ENCODE results near the gene MYOZ2. TPM values are rescaled to one million over a fixed set of nuclear protein-coding genes. Genes with fewer than 3 reads are reported as not detected.
"Not testable (repeated sequence)": the region's sequence is repeated elsewhere in the genome, so short reads cannot be mapped to it uniquely, and the experiment has no call there.

MYOZ2 gene
- total RNA-seq, 2 donors from 2014 or later: 523 to 547 TPM

GRCh38 chr4:119116925-119117900 is 18.4 kb upstream of the MYOZ2 start:
- ATAC-seq: peak in 1 of 2 donors; percentile 23
- no peak for DNase-seq
- intact Hi-C loops (cut with DNase I): no loop called here

DNA sequence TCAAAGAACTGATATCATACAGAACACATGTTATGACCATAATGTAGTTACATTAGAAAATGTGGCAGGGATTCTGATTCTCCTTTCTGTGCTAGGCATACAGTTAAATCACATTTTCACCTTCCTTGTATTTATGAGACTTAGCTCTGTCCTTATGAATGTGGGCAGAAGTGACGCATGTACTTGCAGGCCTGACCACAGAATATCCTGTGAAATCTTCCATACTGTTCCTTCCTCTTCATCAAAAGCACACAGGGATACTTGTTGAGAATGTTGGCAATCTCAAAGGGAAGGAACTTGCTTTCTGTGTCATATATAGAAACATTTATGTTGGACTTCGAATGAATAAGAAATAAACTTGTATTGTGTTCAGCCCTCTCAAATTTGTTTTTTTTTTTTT is 17.2 kb upstream of the MYOZ2 start:
- peak; percentile 30 to 64 for ATAC-seq
- no peak for DNase-seq
- intact Hi-C loops (cut with DNase I): no loop called here

- no peak for ATAC-seq
- intact Hi-C loops (cut with DNase I): no loop called here
- DNase-seq: no peak
Measured at GRCh38 chr4:119124352-119124751, 11.3 kb upstream of the MYOZ2 start.

DNA sequence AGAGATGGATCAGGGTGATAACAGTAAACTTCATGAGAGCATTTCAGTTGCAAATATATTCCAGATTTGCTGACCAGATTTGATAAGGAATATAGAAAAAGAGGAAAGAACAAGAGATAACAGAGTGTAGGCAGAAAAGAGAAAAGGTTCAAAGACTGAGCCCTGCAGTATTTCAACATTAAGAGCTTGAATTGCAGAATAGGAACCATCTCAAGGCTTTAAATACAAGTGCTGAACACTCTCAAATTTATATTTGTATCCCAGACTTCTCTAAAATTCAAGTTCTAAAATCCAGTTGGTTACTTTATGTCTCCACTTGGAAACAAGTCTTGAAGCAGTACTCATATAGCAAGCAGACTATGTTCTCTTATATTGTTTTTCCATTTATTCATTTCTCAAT is 9.7 kb upstream of the MYOZ2 start:
- ATAC-seq: no peak
- no peak for DNase-seq
- intact Hi-C loops (cut with DNase I): no loop called here

GRCh38 chr4:119128148-119128547 is 7.5 kb upstream of the MYOZ2 start:
- DNase-seq: no peak
- ATAC-seq: peak; percentile 56 to 66
- intact Hi-C loops (cut with DNase I): no loop called here

GRCh38 chr4:119130365-119131065 is 5.1 kb upstream of the MYOZ2 start:
- intact Hi-C loops (cut with DNase I): loop anchor here in 1 of 2 donors (10.0 kb wide), 1 partner anchor 86 kb away; no protein-coding TSS in a partner anchor
- DNase-seq: no peak
- peak; percentile 50 to 57 for ATAC-seq

DNA sequence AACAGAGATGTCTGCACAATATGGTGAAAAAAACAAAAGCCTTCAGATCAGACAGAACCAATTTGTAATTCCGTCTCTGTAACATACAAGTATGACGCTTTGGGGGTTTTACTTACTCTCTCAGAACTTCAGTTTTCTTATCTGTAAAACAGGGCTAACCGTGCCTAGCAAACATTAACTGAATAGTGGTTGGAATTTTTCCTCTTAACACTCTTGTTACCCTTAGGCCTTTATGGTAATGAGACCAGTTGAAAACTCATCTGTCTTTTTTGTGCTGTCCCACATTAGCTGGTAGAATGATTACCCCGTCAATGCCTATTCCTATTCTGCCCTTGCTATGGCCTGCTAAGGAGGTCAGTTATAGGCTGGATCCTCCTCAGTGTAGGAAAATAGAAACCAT is 4.5 kb upstream of the MYOZ2 start:
- DNase-seq: no peak
- ATAC-seq: no peak
- intact Hi-C loops (cut with DNase I): loop anchor here in 1 of 2 donors (10.0 kb wide), 1 partner anchor 86 kb away; no protein-coding TSS in a partner anchor

- ATAC-seq (peak in 1 of 2 donors; percentile 34), DNase-seq (peak; percentile 21)
- intact Hi-C loops (cut with DNase I): loop anchor here in 1 of 2 donors (10.0 kb wide), 1 partner anchor 88 kb away; no protein-coding TSS in a partner anchor
Measured at GRCh38 chr4:119132306-119132705, 3.3 kb upstream of the MYOZ2 start.

GRCh38 chr4:119136546-119136945 is 914 bp downstream of the MYOZ2 start:
- ATAC-seq: peak; percentile 20 to 44

GRCh38 chr4:119138046-119138445 is 2.4 kb downstream of the MYOZ2 start:
- DNase-seq (no peak), ATAC-seq (peak; percentile 71 to 78)
- intact Hi-C loops (cut with DNase I): loop anchor here in 1 of 2 donors (10.0 kb wide), 1 partner anchor 93 kb away; no protein-coding TSS in a partner anchor

More at GRCh38 chr4:119136546-119136945, 914 bp downstream of the MYOZ2 start:
- intact Hi-C loops (cut with DNase I): loop anchor here in 1 of 2 donors (10.0 kb wide), 1 partner anchor 92 kb away; no protein-coding TSS in a partner anchor
- no peak for DNase-seq

- DNase-seq (no peak), ATAC-seq (no peak)
- intact Hi-C loops (cut with DNase I): loop anchor here in 1 of 2 donors (10.0 kb wide), 1 partner anchor 95 kb away; no protein-coding TSS in a partner anchor
Measured at GRCh38 chr4:119139311-119139710, 3.7 kb downstream of the MYOZ2 start.

- ATAC-seq (no peak), DNase-seq (no peak)
- intact Hi-C loops (cut with DNase I): loop anchor here (10.0 kb wide), 2 partner anchors 95 to 155 kb away; no protein-coding TSS in a partner anchor
Measured at GRCh38 chr4:119139822-119140252, 4.2 kb downstream of the MYOZ2 start.

- not testable (repeated sequence) for ATAC-seq, DNase-seq
- intact Hi-C loops (cut with DNase I): loop anchor here in 1 of 2 donors (10.0 kb wide), 1 partner anchor 156 kb away; no protein-coding TSS in a partner anchor
Measured at GRCh38 chr4:119141283-119141682, 5.7 kb downstream of the MYOZ2 start.

- ATAC-seq (no peak), DNase-seq (no peak)
- intact Hi-C loops (cut with DNase I): loop anchor here in 1 of 2 donors (10.0 kb wide), 1 partner anchor 158 kb away; no protein-coding TSS in a partner anchor
Measured at GRCh38 chr4:119142833-119143232, 7.2 kb downstream of the MYOZ2 start.

DNA sequence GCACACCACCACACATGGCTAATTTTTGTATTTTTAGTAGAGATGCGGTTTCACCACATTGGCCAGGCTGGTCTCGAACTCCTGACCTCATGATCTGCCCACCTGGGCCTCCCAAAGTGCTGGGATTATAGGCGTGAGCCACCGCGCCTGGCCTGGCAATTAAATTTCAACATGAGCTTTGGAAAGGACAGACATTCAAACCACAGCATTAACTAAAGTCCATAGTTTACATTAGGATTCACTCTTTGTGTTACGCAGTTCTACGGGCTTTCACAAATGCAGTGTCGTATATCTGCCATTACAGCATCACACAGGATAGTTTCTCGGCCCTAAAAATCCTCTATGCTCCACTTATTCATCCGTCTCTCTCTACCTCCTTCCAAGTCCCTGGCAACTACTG is 7.7 kb downstream of the MYOZ2 start:
- ATAC-seq, DNase-seq: not testable (repeated sequence)
- intact Hi-C loops (cut with DNase I): loop anchor here in 1 of 2 donors (10.0 kb wide), 1 partner anchor 159 kb away; no protein-coding TSS in a partner anchor

DNA sequence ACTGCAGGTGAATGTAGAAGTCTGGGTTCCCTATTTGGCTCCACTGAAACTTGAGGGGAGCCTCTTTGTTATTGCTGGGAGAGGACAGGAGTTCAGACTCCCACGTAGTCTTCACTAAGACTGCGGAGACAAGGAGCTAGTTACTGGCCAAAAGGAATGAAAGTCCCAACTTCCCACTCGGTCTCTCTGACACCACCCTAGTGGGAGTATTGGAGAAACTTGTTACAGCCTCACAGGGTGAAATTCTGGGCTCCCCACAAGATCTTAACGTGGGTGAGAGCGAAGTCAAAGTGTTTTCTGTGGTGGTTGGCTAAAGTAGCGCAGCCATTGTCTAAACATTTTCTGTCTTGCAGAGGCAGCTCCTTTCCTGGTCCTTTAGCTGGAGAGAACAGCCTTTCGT is 13.5 kb downstream of the MYOZ2 start:
- DNase-seq (no peak), ATAC-seq (peak; percentile 23 to 41)
- intact Hi-C loops (cut with DNase I): loop anchor here in 1 of 2 donors (10.0 kb wide), 1 partner anchor 164 kb away; no protein-coding TSS in a partner anchor

DNA sequence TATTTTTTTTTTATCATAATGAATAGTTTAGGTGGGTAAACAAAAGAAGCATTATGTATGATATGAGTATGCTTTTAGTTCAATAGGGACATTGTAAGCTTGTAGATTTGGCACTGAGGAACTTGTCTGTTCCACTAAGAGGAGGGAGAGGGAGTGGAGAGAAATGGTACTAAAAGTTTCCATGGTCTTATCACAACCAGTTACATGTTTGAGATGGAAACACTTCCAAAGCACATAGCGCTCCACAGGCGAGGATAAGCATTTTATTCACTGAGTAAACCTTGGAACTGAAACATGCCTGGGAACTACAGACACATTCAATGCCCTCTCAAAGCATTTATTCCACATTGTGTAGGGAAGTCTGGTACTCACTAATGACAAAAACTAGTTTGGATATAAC is 15.5 kb downstream of the MYOZ2 start:
- DNase-seq: peak; percentile 39
- intact Hi-C loops (cut with DNase I): no loop called here
- peak; percentile 91 to 95 for ATAC-seq

GRCh38 chr4:119152741-119153140 is 17.1 kb downstream of the MYOZ2 start:
- no peak for ATAC-seq
- intact Hi-C loops (cut with DNase I): no loop called here

DNA sequence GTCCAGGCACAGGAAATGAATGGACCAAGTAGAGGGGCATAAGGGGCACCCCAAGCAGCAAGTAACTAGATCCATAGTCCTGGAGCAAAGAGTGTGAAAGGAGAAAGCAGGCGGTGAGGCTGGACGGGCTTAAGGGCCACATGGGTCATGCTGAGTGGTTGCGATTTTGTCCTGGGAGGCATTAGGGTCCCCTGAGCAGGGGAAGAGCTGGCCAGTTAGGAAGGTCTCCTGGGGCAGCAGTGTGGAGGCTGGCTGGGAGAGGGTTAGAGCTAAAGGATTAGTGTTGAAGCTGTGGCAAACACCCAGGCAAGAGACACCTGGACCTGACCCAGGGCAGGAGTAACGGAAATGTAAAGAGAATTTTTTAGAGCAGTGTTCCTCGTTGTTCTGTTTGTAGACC is 26.5 kb downstream of the MYOZ2 start:
- DNase-seq (no peak), ATAC-seq (no peak)
- intact Hi-C loops (cut with DNase I): no loop called here

More at GRCh38 chr4:119152741-119153140, 17.1 kb downstream of the MYOZ2 start:
- DNase-seq: no peak

Measured in left cardiac atrium (tissue), 4 donors.